Measurements from ENCODE around the gene ZMIZ2. TPM values are rescaled to one million over a fixed set of nuclear protein-coding genes. Genes with fewer than 3 reads are reported as not detected.

ZMIZ2 gene
- total RNA-seq, 1 experiment from 2014 or later, result 69.0 TPM

GRCh38 chr7:44756904-44757303 is 8.3 kb downstream of the ZMIZ2 start:
- BruUV-seq (replicated peaks), result no TSS peak
- Histone ChIP-seq H3K36me3 (ENCODE audit: control insufficient read depth, insufficient read depth, low read length) (no peaks in the 10 kb centered on the region; the same call in 1 of the 2 replicates), H3K4me1 (no peaks in the 10 kb centered on the region), H3K27me3 (replicated peaks; ENCODE audit: control insufficient read depth, insufficient read depth, low read length) (no peaks in the 10 kb centered on the region), H3K9me3 (no peaks in the 10 kb centered on the region), H3K4me3 (ENCODE audit: low read depth, low read length) (no peak overlapping the region)
- no peak for DNase-seq
- Mint-ChIP-seq H3K27me3 (ENCODE audit: insufficient read depth, unreplicated experiment) (no peaks in the 10 kb centered on the region), H3K4me1 (ENCODE audit: low read depth, unreplicated experiment) (no peaks in the 10 kb centered on the region), H3K4me3 (ENCODE audit: unreplicated experiment) (no peak overlapping the region), H3K9me3 (ENCODE audit: unreplicated experiment) (no peaks in the 10 kb centered on the region), H3K36me3 (ENCODE audit: insufficient read depth, unreplicated experiment) (peaks cover 6% of the 10 kb centered on the region), H3K27ac (ENCODE audit: unreplicated experiment) (no peak overlapping the region)
- no peak for TF ChIP-seq CTCF (IDR thresholded peaks at IDR 0.05; ENCODE audit: insufficient read depth in 1 of 2, low read depth in 1 of 2, low read length in 1 of 2, severe bottlenecking in 1 of 2, unreplicated experiment in 1 of 2)
- intact Hi-C loops (cut with micrococcal nuclease; ENCODE audit: unreplicated experiment), result no loop called here
- CTCF ChIA-PET, result no interaction called here
- POLR2A ChIA-PET, result no interaction called here

- Mint-ChIP-seq H3K36me3 (ENCODE audit: insufficient read depth, unreplicated experiment) (peaks cover 9% of the 10 kb centered on the region), H3K27me3 (ENCODE audit: insufficient read depth, unreplicated experiment) (no peaks in the 10 kb centered on the region), H3K9me3 (ENCODE audit: unreplicated experiment) (no peaks in the 10 kb centered on the region), H3K4me3 (ENCODE audit: unreplicated experiment) (no peak overlapping the region), H3K27ac (ENCODE audit: unreplicated experiment) (no peak overlapping the region), H3K4me1 (ENCODE audit: low read depth, unreplicated experiment) (no peaks in the 10 kb centered on the region)
- intact Hi-C loops (cut with micrococcal nuclease; ENCODE audit: unreplicated experiment), result no loop called here
- Histone ChIP-seq H3K27me3 (replicated peaks; ENCODE audit: control insufficient read depth, insufficient read depth, low read length) (no peaks in the 10 kb centered on the region), H3K4me1 (no peaks in the 10 kb centered on the region), H3K9me3 (no peaks in the 10 kb centered on the region), H3K36me3 (ENCODE audit: control insufficient read depth, insufficient read depth, low read length) (no peaks in the 10 kb centered on the region; the same call in 1 of the 2 replicates), H3K4me3 (ENCODE audit: low read depth, low read length) (no peak overlapping the region)
- no TSS peak for BruUV-seq (replicated peaks)
- POLR2A ChIA-PET, result no interaction called here
- no peak for TF ChIP-seq CTCF (IDR thresholded peaks at IDR 0.05; ENCODE audit: insufficient read depth in 1 of 2, low read depth in 1 of 2, low read length in 1 of 2, severe bottlenecking in 1 of 2, unreplicated experiment in 1 of 2)
- peak in 1 of 2 experiments; percentile 23 for DNase-seq
- CTCF ChIA-PET, result no interaction called here
These were observed 8.7 kb downstream of the ZMIZ2 start for GRCh38 chr7:44757311-44757710.

GRCh38 chr7:44757739-44758138 is 9.1 kb downstream of the ZMIZ2 start:
- H3K4me1 ChIP-seq, result no peaks in the 10 kb centered on the region
- intact Hi-C loops (cut with micrococcal nuclease; ENCODE audit: unreplicated experiment), result no loop called here
- no peak for TF ChIP-seq CTCF (IDR thresholded peaks at IDR 0.05; ENCODE audit: insufficient read depth in 1 of 2, low read depth in 1 of 2, low read length in 1 of 2, severe bottlenecking in 1 of 2, unreplicated experiment in 1 of 2)
- H3K36me3 Mint-ChIP-seq (ENCODE audit: insufficient read depth, unreplicated experiment), result peaks cover 14% of the 10 kb centered on the region
- BruUV-seq (replicated peaks), result no TSS peak
- H3K9me3 Mint-ChIP-seq (ENCODE audit: unreplicated experiment), result no peaks in the 10 kb centered on the region
- H3K9me3 ChIP-seq, result no peaks in the 10 kb centered on the region
- H3K4me3 Mint-ChIP-seq (ENCODE audit: unreplicated experiment), result no peak overlapping the region
- ChIA-PET CTCF (no interaction called here), POLR2A (no interaction called here)
- DNase-seq, result peak in 1 of 2 experiments; percentile 24
- no peaks in the 10 kb centered on the region for H3K4me1 Mint-ChIP-seq (ENCODE audit: low read depth, unreplicated experiment)
- no peaks in the 10 kb centered on the region for H3K27me3 ChIP-seq (replicated peaks; ENCODE audit: control insufficient read depth, insufficient read depth, low read length)
- H3K27ac Mint-ChIP-seq (ENCODE audit: unreplicated experiment), result no peak overlapping the region
- H3K36me3 ChIP-seq (ENCODE audit: control insufficient read depth, insufficient read depth, low read length), result no peaks in the 10 kb centered on the region; the same call in 1 of the 2 replicates
- no peak overlapping the region for H3K4me3 ChIP-seq (ENCODE audit: low read depth, low read length)
- H3K27me3 Mint-ChIP-seq (ENCODE audit: insufficient read depth, unreplicated experiment), result no peaks in the 10 kb centered on the region
